ENCODE data around the gene TAB2. TPM values are rescaled to one million over a fixed set of nuclear protein-coding genes. Genes with fewer than 3 reads are reported as not detected.

Gene TAB2
- total RNA-seq, 1 experiment from 2014 or later: 56.2 TPM

DNA sequence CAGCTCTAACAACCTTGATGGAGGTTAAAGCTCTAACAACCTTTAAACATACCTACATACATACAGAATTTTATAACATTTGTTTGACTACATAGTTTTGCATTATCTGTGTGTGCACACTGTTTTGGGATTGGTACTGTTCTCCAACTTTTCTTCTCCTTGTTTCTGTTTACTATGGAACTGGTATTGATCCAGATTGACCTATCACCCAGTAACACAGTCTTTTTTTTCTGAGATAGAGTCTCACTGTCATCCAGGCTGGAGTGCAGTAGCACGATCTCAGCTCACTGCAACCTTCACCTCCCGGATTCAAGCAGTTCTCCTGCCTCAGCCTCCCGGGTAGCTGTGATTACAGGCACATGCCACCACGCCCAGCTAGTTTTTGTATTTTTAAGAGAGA is 65.9 kb downstream of the TAB2 start:
- Histone ChIP-seq H2BK120ac (ENCODE audit: low read depth, low read length, poor library complexity, severe bottlenecking) (no peak overlapping the region), H3K79me1 (ENCODE audit: insufficient read depth, low read depth, low read length, poor library complexity, severe bottlenecking) (peaks cover 6% of the 10 kb centered on the region), H2AK5ac (ENCODE audit: insufficient read length, low read length) (no peak overlapping the region), H3K27ac (ENCODE audit: insufficient read length, low read depth, low read length) (no peak overlapping the region), H4K20me1 (ENCODE audit: control insufficient read depth, insufficient read depth, insufficient read length) (no peaks in the 10 kb centered on the region), H3K4ac (ENCODE audit: low read depth, low read length) (no peak overlapping the region), H2AFZ (ENCODE audit: low read length) (no peak overlapping the region), H3K79me2 (ENCODE audit: insufficient read depth, low read length) (no peaks in the 10 kb centered on the region; the same call in 1 of the 2 replicates), H4K5ac (ENCODE audit: insufficient read length, low read depth, low read length) (no peak overlapping the region), H3K4me2 (ENCODE audit: insufficient read depth, insufficient read length, low read length) (no peak overlapping the region), H3K27me3 (ENCODE audit: insufficient read depth, low read length) (no peaks in the 10 kb centered on the region), H4K8ac (replicated peaks; ENCODE audit: insufficient read length, low read depth, low read length) (no peak overlapping the region), H3K23ac (ENCODE audit: insufficient read length, low read depth, low read length) (no peak overlapping the region), H3K23me2 (ENCODE audit: insufficient read length, low read depth, low read length, poor library complexity, severe bottlenecking) (no peaks in the 10 kb centered on the region), H2BK20ac (ENCODE audit: low read depth, low read length, poor library complexity, severe bottlenecking) (no peak overlapping the region), H2BK12ac (ENCODE audit: insufficient read length, low read depth, low read length) (no peak overlapping the region), H3K4me1 (ENCODE audit: insufficient read depth, low read length) (no peaks in the 10 kb centered on the region), H2BK5ac (ENCODE audit: insufficient read length, low read length) (no peak overlapping the region), H3K9me3 (ENCODE audit: control insufficient read depth, low read depth, low read length) (no peaks in the 10 kb centered on the region), H4K91ac (ENCODE audit: insufficient read length, low read depth, low read length) (no peak overlapping the region), H2BK15ac (ENCODE audit: low read depth, low read length) (no peak overlapping the region), H3T11ph (ENCODE audit: low read length) (no peak overlapping the region), H3K9ac (ENCODE audit: extremely low read depth, insufficient read length, low read length) (no peak overlapping the region), H3K56ac (ENCODE audit: insufficient read length, low read depth, low read length) (no peak overlapping the region), H3K14ac (ENCODE audit: insufficient read depth, low read length) (no peak overlapping the region), H3K18ac (ENCODE audit: insufficient read length, low read depth, low read length) (no peak overlapping the region)
- peaks cover 0 to 5% of the 10 kb centered on the region in 2 experiments; a peak in 1 of 4 replicates for H3K4me1 Mint-ChIP-seq
- no peak for TF ChIP-seq CTCF (conservative IDR thresholded peaks at IDR 0.05)
- no peak for DNase-seq
- H3K4me3 Mint-ChIP-seq: no peak overlapping the region
- no CpG with 5 or more reads among the region's 4 CpGs for WGBS (ENCODE audit: extremely low coverage, insufficient read length, low lambda C conversion rate)
- peak overlapping the region in 1 of 3 experiments; percentile 65; a peak in 1 of 7 replicates for H3K27ac Mint-ChIP-seq
- H3K27me3 Mint-ChIP-seq (ENCODE audit: low read depth): no peaks in the 10 kb centered on the region
- H3K36me3 Mint-ChIP-seq (ENCODE audit: insufficient read depth in 1 of 3, low read depth in 3 of 3): peaks cover 23 to 50% (median 38%) of the 10 kb centered on the region in 3 experiments; a peak in 6 of 7 replicates
- peaks cover 0 to 2% of the 10 kb centered on the region in 2 experiments; a peak in 2 of 5 replicates for H3K9me3 Mint-ChIP-seq
